HepG2 (cell line): ENCODE measurements around the gene CNPY4. TPM values are rescaled to one million over a fixed set of nuclear protein-coding genes. Genes with fewer than 3 reads are reported as not detected.
A peak's percentile ranks its signal among the peaks of the same experiment; 100 is the strongest.

Experiments used
- CCDC6 ChIP-seq: sonication (generic); formaldehyde crosslinking; IDR thresholded peaks from 2 replicates; pipeline ENCODE4 v1.8.1; 2022; ENCODE audit warnings: mild to moderate bottlenecking, missing genetic modification reagents, moderate library complexity
- EP300 ChIP-seq, 3 experiments: sonication (generic) in 1 of 3; formaldehyde crosslinking in 1 of 3; IDR thresholded peaks; 2 replicates each; pipeline versions ENCODE4 v1.5.1 to v1.6.1; 2011 to 2020; ENCODE audit warnings: low read depth in 2 of 3, low read length in 2 of 3, borderline replicate concordance in 1 of 3, improper control_type of control experiment in 1 of 3, mild to moderate bottlenecking in 1 of 3, missing genetic modification reagents in 1 of 3, moderate library complexity in 1 of 3
- FOXP1 ChIP-seq, 2 experiments: fragments of 450-650 bp in 1 of 2; IDR thresholded peaks; 2 replicates each; pipeline ENCODE4 v1.6.1; 2017 to 2018; ENCODE audit warnings: antibody characterized with exemption in 1 of 2
- GFI1 ChIP-seq: sonication (generic); formaldehyde crosslinking; IDR thresholded peaks from 2 replicates; pipeline ENCODE4 v1.5.0; 2020; ENCODE audit warnings: missing genetic modification reagents, mild to moderate bottlenecking, borderline replicate concordance
- HINFP ChIP-seq: sonication (generic); formaldehyde crosslinking; IDR thresholded peaks from 2 replicates; pipeline ENCODE4 v1.4.0; 2020; ENCODE audit warnings: low read depth, mild to moderate bottlenecking, missing genetic modification reagents
- MYC ChIP-seq: sonication (generic); formaldehyde crosslinking; IDR thresholded peaks from 2 replicates; pipeline ENCODE4 v1.9.0; 2021; ENCODE audit warnings: missing genetic modification reagents, borderline replicate concordance
- PRMT3 ChIP-seq: sonication (generic); formaldehyde crosslinking; IDR thresholded peaks from 2 replicates; pipeline ENCODE4 v1.8.1; 2022; ENCODE audit warnings: low read depth, mild to moderate bottlenecking, moderate library complexity, missing genetic modification reagents, borderline replicate concordance
- RNF219 ChIP-seq: sonication (generic); formaldehyde crosslinking; IDR thresholded peaks from 2 replicates; pipeline ENCODE4 v1.5.0; 2020; ENCODE audit warnings: mild to moderate bottlenecking, missing genetic modification reagents
- SALL1 ChIP-seq: sonication (generic); formaldehyde crosslinking; IDR thresholded peaks from 2 replicates; pipeline ENCODE4 v1.8.0; 2022; ENCODE audit warnings: mild to moderate bottlenecking, missing genetic modification reagents
- SKI ChIP-seq: fragments of 450-650 bp; IDR thresholded peaks from one replicate; pipeline ENCODE4 v1.6.1; 2018; ENCODE audit warnings: mild to moderate bottlenecking; ENCODE audit not compliant: partially characterized antibody
- TOPORS ChIP-seq: sonication (generic); formaldehyde crosslinking; IDR thresholded peaks from 2 replicates; pipeline ENCODE4 v1.8.0; 2023; ENCODE audit warnings: mild to moderate bottlenecking, missing genetic modification reagents
- ZNF225 ChIP-seq: sonication (generic); formaldehyde crosslinking; IDR thresholded peaks from 2 replicates; pipeline ENCODE4 v1.4.0; 2020; ENCODE audit warnings: mild to moderate bottlenecking, missing genetic modification reagents
- ZNF451 ChIP-seq: sonication (generic); formaldehyde crosslinking; IDR thresholded peaks from 2 replicates; pipeline ENCODE4 v1.5.0; 2020; ENCODE audit warnings: mild to moderate bottlenecking, missing genetic modification reagents
- ZNF83 ChIP-seq: sonication (generic); formaldehyde crosslinking; IDR thresholded peaks from 2 replicates; pipeline ENCODE4 v1.4.0; 2020; ENCODE audit warnings: missing genetic modification reagents, mild to moderate bottlenecking, borderline replicate concordance
- ZSCAN22 ChIP-seq: sonication (generic); formaldehyde crosslinking; IDR thresholded peaks from 2 replicates; pipeline ENCODE4 v1.4.0; 2020; ENCODE audit warnings: mild to moderate bottlenecking, missing genetic modification reagents
- polyA plus RNA-seq, 8 experiments: library from polyadenylated mRNA; depleted of rRNA in 3 of 8; stranded (reverse) in 7 of 8; unstranded in 1 of 8; fragments of >200 nt; fragmentation: Illumina TruSeq in 4 of 8; extraction: Trizol in 4 of 8; gene quantifications; 2 replicates each; pipeline versions ENCODE4 v1.2.1 to v1.2.3, GENCODE V29; 2011 to 2016; ENCODE audit warnings: low read depth in 4 of 8, missing spikeins in 1 of 8, mixed read lengths in 1 of 8; ENCODE audit not compliant: insufficient read depth in 1 of 8
- total RNA-seq, 5 experiments: library from RNA; depleted of rRNA; stranded (reverse); fragments of >200 nt; fragmentation: Illumina TruSeq; extraction: Trizol; gene quantifications; 2 replicates each; pipeline ENCODE4 v1.2.3, GENCODE V29; 2016; ENCODE audit warnings: low read depth in 1 of 5
- TF ChIP-seq, protein P1 (sequence below): sonication (generic); formaldehyde crosslinking; IDR thresholded peaks from 2 replicates; pipeline ENCODE4 v1.5.1; 2020; ENCODE audit warnings: missing genetic modification reagents, mild to moderate bottlenecking, borderline replicate concordance
- TF ChIP-seq, protein P2 (sequence below): sonication (generic); formaldehyde crosslinking; IDR thresholded peaks from 2 replicates; pipeline ENCODE4 v1.9.0; 2021; ENCODE audit warnings: missing genetic modification reagents, mild to moderate bottlenecking, borderline replicate concordance
- TF ChIP-seq, protein P3 (sequence below): IDR thresholded peaks from 2 replicates; pipeline ENCODE4 v1.6.1; 2012; ENCODE audit warnings: low read depth, low read length, improper control_type of control experiment

The CNPY4 gene
- total and polyA plus RNA-seq, 2 of the 13 experiments (the other 11 are each of a cell fraction or from before 2014, with no cell fraction given): 6.2 to 12.7 TPM

DNA sequence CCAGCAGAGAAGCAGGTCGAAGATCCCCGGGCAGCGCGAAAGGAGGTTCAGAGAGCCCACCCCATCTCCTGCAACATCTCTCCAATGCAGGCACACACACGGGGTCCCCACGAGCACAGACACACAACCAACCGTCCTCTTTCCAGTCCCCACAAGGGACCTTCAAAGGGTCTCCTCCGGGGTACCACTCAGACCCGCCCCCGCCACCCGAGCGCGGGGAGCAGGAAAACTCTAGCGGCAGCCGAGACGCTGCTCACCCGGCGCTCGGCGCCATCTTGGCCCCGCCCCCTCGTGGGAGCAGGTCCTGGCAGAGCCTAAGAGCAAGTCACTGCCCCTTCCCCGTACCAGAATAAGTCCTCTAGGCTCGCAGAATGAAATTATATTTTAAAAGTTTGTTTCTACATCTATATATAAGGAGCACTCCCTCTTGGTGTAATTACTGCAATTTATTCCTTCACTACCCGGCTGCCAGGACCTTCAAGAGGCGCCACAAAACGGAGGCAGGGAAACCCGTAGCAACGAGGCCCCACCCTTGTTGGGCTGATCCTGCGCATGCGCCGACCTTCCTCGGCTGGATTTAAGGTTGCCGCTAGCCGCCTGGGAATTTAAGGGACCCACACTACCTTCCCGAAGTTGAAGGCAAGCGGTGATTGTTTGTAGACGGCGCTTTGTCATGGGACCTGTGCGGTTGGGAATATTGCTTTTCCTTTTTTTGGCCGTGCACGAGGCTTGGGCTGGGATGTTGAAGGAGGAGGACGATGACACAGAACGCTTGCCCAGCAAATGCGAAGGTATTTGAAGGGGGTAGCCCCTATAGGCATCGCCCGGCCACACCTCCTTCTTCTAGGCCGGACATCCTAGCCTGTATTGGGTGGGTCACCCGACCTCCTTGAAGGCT is at the start of gene CNPY4, which contains the start of gene TAF6 (continued):
- TF ChIP-seq GFI1 (CRISPR knock-in tag) (peak; percentile 29; the same call in 1 of the 2 replicates), HINFP (no peak), TOPORS (CRISPR knock-in tag) (no peak), PRMT3 (no peak), SKI (no peak), SALL1 (CRISPR knock-in tag) (peak; percentile 65), EP300 (IDR thresholded peaks at IDR 0.05; ENCODE audit: low read depth in 2 of 2, low read length in 2 of 2) (peak in 1 of 2 experiments; percentile 100; a peak in 1 of 4 replicates), EP300 (CRISPR knock-in tag; IDR thresholded peaks at IDR 0.05; ENCODE audit: borderline replicate concordance) (peak; percentile 8; the same call in 1 of the 2 replicates), ZNF83 (CRISPR knock-in tag) (no peak), RNF219 (no peak), ZNF225 (CRISPR knock-in tag) (no peak), MYC (CRISPR knock-in tag) (0 out of 2 replicates have a peak, but pooled peaks have one; percentile 26), FOXP1 (IDR thresholded peaks at IDR 0.05) (no peak), FOXP1 (CRISPR knock-in tag; IDR thresholded peaks at IDR 0.05) (no peak), ZNF451 (no peak), CCDC6 (CRISPR knock-in tag) (0 out of 2 replicates have a peak, but pooled peaks have one; percentile 61), ZSCAN22 (no peak)
- TF ChIP-seq, protein P1, sequence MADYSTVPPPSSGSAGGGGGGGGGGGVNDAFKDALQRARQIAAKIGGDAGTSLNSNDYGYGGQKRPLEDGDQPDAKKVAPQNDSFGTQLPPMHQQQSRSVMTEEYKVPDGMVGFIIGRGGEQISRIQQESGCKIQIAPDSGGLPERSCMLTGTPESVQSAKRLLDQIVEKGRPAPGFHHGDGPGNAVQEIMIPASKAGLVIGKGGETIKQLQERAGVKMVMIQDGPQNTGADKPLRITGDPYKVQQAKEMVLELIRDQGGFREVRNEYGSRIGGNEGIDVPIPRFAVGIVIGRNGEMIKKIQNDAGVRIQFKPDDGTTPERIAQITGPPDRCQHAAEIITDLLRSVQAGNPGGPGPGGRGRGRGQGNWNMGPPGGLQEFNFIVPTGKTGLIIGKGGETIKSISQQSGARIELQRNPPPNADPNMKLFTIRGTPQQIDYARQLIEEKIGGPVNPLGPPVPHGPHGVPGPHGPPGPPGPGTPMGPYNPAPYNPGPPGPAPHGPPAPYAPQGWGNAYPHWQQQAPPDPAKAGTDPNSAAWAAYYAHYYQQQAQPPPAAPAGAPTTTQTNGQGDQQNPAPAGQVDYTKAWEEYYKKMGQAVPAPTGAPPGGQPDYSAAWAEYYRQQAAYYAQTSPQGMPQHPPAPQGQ: no peak
- TF ChIP-seq, protein P2, sequence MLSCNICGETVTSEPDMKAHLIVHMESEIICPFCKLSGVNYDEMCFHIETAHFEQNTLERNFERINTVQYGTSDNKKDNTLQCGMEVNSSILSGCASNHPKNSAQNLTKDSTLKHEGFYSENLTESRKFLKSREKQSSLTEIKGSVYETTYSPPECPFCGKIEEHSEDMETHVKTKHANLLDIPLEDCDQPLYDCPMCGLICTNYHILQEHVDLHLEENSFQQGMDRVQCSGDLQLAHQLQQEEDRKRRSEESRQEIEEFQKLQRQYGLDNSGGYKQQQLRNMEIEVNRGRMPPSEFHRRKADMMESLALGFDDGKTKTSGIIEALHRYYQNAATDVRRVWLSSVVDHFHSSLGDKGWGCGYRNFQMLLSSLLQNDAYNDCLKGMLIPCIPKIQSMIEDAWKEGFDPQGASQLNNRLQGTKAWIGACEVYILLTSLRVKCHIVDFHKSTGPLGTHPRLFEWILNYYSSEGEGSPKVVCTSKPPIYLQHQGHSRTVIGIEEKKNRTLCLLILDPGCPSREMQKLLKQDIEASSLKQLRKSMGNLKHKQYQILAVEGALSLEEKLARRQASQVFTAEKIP (CRISPR knock-in tag): no peak
- TF ChIP-seq, protein P3, sequence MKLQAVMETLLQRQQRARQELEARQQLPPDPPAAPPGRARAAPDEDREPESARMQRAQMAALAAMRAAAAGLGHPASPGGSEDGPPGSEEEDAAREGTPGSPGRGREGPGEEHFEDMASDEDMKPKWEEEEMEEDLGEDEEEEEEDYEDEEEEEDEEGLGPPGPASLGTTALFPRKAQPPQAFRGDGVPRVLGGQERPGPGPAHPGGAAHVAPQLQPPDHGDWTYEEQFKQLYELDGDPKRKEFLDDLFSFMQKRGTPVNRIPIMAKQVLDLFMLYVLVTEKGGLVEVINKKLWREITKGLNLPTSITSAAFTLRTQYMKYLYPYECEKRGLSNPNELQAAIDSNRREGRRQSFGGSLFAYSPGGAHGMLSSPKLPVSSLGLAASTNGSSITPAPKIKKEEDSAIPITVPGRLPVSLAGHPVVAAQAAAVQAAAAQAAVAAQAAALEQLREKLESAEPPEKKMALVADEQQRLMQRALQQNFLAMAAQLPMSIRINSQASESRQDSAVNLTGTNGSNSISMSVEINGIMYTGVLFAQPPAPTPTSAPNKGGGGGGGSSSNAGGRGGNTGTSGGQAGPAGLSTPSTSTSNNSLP: no peak
